ENCODE measurements around the gene LCAT. TPM values are rescaled to one million over a fixed set of nuclear protein-coding genes. Genes with fewer than 3 reads are reported as not detected.

Gene LCAT
- total RNA-seq, 1 donor from 2014 or later = 33.8 TPM

DNA sequence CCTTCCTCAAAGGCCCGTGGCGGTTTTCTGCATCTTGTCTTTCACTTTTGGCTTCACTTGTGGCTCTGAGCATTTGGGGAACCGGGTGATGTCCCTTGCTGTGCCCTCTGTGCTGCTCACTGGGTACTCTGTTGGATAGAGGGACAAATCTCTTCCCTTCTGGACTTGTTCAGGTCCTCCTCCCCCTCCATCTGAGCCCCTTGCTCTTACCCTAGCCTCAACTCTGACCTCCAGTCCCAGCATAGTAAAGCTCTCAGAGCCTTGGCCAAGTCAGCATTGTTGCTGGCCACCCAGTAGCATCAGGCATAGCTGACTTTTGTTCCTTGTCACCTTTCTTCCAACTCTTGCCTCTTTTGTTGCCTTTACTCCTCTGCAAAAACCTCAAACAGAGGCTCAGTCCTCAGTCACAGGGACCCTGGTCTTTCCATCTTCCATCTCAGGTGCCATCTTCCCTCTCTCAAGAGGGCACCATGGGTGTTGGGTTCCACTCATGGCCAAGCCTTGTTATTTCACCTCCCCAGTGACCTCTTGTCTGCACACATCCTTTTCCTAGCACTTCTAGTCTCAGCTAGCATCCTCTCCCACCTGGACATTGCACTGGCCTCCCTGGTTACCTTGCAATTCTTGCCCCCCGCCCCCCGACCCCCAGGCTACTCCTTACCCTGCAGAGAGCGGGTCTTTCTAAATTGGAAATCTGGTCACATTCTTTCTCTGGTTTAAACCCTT lies 6.9 kb downstream of the LCAT start:
- Histone ChIP-seq H3K9me3 (no peaks in the 10 kb centered on the region), H3K4me1 (peaks cover 25% of the 10 kb centered on the region), H3K36me3 (peaks cover 50% of the 10 kb centered on the region), H3K4me3 (peak overlapping the region; percentile 97), H3K27me3 (ENCODE audit: low read depth) (no peaks in the 10 kb centered on the region), H3K27ac (peak overlapping the region; percentile 97)
- ATAC-seq = peak in 1 of 2 donors; percentile 69
- TF ChIP-seq, protein P1, sequence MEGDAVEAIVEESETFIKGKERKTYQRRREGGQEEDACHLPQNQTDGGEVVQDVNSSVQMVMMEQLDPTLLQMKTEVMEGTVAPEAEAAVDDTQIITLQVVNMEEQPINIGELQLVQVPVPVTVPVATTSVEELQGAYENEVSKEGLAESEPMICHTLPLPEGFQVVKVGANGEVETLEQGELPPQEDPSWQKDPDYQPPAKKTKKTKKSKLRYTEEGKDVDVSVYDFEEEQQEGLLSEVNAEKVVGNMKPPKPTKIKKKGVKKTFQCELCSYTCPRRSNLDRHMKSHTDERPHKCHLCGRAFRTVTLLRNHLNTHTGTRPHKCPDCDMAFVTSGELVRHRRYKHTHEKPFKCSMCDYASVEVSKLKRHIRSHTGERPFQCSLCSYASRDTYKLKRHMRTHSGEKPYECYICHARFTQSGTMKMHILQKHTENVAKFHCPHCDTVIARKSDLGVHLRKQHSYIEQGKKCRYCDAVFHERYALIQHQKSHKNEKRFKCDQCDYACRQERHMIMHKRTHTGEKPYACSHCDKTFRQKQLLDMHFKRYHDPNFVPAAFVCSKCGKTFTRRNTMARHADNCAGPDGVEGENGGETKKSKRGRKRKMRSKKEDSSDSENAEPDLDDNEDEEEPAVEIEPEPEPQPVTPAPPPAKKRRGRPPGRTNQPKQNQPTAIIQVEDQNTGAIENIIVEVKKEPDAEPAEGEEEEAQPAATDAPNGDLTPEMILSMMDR (IDR thresholded peaks at IDR 0.05) = no peak
- DNase-seq = no peak
- intact Hi-C loops (cut with DNase I) = no loop called here

DNA sequence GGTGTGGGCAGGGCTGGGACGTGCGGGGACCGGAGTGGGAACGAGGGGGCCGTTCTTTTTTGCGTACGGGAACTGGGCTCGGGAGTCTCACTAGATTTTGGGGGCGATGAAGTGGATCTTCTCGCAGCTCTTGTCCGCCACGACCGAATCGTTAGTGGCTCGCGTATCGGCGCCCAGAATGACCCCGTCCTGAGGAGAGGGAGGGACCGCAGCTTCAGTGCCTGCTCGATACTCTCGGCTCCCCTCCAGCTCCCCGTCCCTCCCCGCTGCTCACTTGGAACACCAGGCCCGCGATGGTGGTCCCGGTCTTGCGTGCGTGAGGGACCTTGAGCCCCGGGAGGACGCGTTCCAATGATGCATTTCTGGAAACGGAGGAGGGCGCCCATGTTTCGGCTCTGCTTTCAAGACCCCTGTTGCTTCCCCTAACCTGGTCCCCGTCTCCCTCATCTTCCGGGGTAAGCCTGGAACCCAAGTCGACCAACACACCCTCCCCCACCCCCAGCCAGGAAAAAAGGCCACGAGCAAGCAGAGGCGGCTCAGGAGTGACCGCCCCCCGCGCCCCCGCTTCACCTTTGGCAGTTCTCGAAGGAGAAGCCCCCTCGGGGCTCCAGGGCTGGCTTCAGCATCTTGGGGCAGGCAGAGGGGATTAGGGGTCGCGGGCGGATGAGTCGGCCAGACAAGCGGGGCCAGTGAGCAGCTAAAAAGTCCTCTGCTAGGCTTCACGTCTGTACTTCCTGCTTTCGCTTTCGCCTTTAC lies 7.6 kb downstream of the LCAT start, which contains the start of gene PSMB10:
Gene PSMB10 (minus strand): TSS at position 727 of the 756 bp plus-strand sequence. CDS start 101 bp downstream, at position 626.
- intact Hi-C loops (cut with DNase I) = no loop called here
- peaks cover 49% of the 10 kb centered on the region for H3K36me3 ChIP-seq
- ATAC-seq = peak; percentile 15 to 74
- H3K4me3 ChIP-seq = peak within 1 kb of the TSS; percentile 97
- H3K27ac ChIP-seq = peak within 1 kb of the TSS; percentile 97
- peak; percentile 77 for DNase-seq
- no peaks in the 10 kb centered on the region for H3K9me3 ChIP-seq
- TF ChIP-seq, protein P1 (IDR thresholded peaks at IDR 0.05) = no peak
- H3K4me1 ChIP-seq = peaks cover 25% of the 10 kb centered on the region
- no peaks in the 10 kb centered on the region for H3K27me3 ChIP-seq (ENCODE audit: low read depth)

GRCh38 chr16:67935402-67936123 lies 8.4 kb downstream of the LCAT start:
- H3K27me3 ChIP-seq (ENCODE audit: low read depth) = no peaks in the 10 kb centered on the region
- H3K4me3 ChIP-seq = peak overlapping the region; percentile 97
- intact Hi-C loops (cut with DNase I) = no loop called here
- DNase-seq (peak; percentile 98), ATAC-seq (peak; percentile 96)
- no peaks in the 10 kb centered on the region for H3K9me3 ChIP-seq
- H3K27ac ChIP-seq = peak overlapping the region; percentile 97
- peaks cover 50% of the 10 kb centered on the region for H3K36me3 ChIP-seq
- peaks cover 25% of the 10 kb centered on the region for H3K4me1 ChIP-seq
- TF ChIP-seq, protein P1 (IDR thresholded peaks at IDR 0.05) = no peak

DNA sequence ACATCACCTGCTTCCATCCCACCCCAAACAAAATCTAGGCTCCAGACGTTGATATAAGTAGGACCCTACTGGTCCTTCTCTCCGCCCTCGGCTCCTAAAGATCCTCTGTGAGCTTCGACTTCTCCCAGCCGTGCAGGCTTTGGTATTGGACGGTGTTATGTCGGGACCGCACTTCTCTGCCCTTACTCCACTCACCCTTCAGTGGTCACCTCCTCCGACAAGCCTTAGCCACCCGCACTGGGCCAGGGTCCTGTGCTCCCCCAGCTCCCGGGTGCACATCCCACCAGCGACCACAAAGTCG lies 8.9 kb downstream of the LCAT start:
- DNase-seq (no peak), ATAC-seq (peak in 1 of 2 donors; percentile 0)
- peak overlapping the region; percentile 97 for H3K27ac ChIP-seq
- no peaks in the 10 kb centered on the region for H3K27me3 ChIP-seq (ENCODE audit: low read depth)
- H3K9me3 ChIP-seq = no peaks in the 10 kb centered on the region
- H3K4me3 ChIP-seq = peak overlapping the region; percentile 97
- peaks cover 48% of the 10 kb centered on the region for H3K36me3 ChIP-seq
- intact Hi-C loops (cut with DNase I) = no loop called here
- peaks cover 25% of the 10 kb centered on the region for H3K4me1 ChIP-seq
- TF ChIP-seq, protein P1 (IDR thresholded peaks at IDR 0.05) = no peak

DNA sequence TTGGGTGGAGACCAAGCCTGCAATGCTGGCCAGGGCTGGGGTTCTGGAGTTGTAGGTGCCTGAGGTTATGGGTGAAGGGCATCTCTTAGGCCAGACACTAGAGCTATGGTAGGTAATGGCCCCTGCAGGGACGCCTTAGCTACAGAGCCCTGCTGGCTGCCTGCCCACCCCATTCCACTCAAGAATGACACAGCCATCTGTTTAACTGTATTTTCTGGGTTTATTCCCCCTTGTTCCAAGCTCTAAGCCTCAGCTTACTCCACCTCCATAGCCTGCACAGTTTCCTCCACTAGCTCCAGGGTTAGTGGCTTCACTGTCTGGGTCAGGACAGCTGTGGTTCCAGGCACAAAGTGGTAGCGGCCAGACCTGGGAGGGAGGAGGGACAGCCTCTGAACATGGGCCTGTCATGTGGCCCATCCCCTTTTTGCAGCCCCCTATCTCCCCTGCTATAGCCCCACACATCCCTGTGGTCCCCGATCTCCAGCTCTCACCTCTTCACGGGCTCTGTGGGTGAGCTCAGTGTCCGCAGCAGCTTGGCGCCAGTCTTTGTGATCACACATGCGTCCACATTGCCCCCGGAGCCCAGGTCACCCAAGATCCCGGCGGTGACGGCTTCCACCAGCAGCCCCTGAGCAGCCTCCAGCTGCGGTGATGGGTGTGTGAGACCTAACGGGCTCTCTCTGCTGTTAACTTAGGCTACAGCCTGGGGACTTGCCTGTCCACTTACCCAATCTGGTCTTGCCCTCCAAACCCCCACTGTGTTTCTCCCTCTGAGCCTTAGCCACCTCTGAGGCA lies 9.4 kb downstream of the LCAT start:
- DNase-seq = no peak
- intact Hi-C loops (cut with DNase I) = no loop called here
- Histone ChIP-seq H3K27me3 (ENCODE audit: low read depth) (no peaks in the 10 kb centered on the region), H3K36me3 (peaks cover 47% of the 10 kb centered on the region), H3K27ac (peak overlapping the region; percentile 97), H3K4me1 (peaks cover 25% of the 10 kb centered on the region), H3K9me3 (no peaks in the 10 kb centered on the region), H3K4me3 (peak overlapping the region; percentile 97)
- ATAC-seq = no peak
- TF ChIP-seq, protein P1 (IDR thresholded peaks at IDR 0.05) = no peak
